ENCODE measurements around the gene DTX2. TPM values are rescaled to one million over a fixed set of nuclear protein-coding genes. Genes with fewer than 3 reads are reported as not detected.
A peak's percentile ranks its signal among the peaks of the same experiment; 100 is the strongest.
"Not testable (repeated sequence)": the region's sequence is repeated elsewhere in the genome, so short reads cannot be mapped to it uniquely, and the experiment has no call there.

DTX2 gene
- polyA plus RNA-seq (2013, experiment 1 of 2) = 18.1 TPM
- polyA plus RNA-seq (2013, experiment 2 of 2) = 18.4 TPM

DNA sequence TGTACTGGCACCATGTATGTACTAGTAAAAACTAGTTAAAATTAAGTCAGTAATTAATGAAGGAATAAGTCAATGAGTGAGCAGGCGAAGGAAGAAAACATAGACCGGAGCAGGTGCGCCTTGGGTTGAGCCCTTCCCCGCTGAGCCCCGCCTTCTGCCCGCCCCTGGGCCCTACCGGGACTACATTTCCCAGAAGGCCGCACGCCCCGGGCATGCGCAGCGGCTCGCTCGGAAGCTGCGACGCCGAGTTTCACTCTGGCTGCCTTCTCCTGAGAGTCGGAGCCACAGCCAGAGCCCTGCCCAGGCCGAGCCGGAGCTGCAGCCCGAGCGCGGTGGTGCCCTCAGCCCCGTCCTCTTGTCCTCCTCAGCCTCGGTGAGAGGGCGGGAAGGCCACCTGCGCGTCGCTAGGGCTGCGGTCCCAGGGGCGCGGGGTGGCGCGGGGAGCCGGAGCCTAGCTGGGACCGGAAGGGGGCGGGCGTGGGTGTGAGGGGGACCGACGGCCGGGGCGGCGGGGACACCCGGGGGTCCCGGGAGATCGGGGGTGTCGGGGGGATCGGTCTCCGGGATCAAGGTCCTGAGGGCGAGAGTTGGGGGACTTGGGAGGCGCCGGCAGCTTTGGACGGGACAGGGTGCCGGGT is at the start of gene DTX2:
DTX2 (plus strand) TSS at position 246 of the 638 bp plus-strand sequence. CDS start 18,801 bp downstream, outside the sequence.
- H4K5ac ChIP-seq (ENCODE audit: low read length); H2BK5ac ChIP-seq (ENCODE audit: low read length); H3K4me2 ChIP-seq (ENCODE audit: low read length); H3K23ac ChIP-seq (ENCODE audit: low read length); H3K79me2 ChIP-seq (ENCODE audit: control insufficient read depth, insufficient read depth, low read length); H3K4me1 ChIP-seq (ENCODE audit: control insufficient read depth, low read depth, low read length); H3K9ac ChIP-seq (ENCODE audit: low read length); DNase-seq; H4K8ac ChIP-seq (ENCODE audit: low read depth, low read length); H3K27ac ChIP-seq (ENCODE audit: low read depth, low read length); H3K79me1 ChIP-seq (ENCODE audit: low read length); H3K18ac ChIP-seq (ENCODE audit: low read length); H2BK120ac ChIP-seq (ENCODE audit: low read depth, low read length); H3K36me3 ChIP-seq (ENCODE audit: control insufficient read depth, insufficient read depth, low read length); H3K27me3 ChIP-seq (ENCODE audit: insufficient read depth, low read length, poor library complexity); H3K4me3 ChIP-seq (ENCODE audit: low read length); H2BK15ac ChIP-seq (replicated peaks; ENCODE audit: low read depth); H2AK5ac ChIP-seq (ENCODE audit: low read length); H3K4ac ChIP-seq (ENCODE audit: low read depth, low read length): not testable (repeated sequence)
- no CpG with 5 or more reads among the region's 54 CpGs for WGBS (ENCODE audit: extremely low coverage, insufficient coverage, low lambda C conversion rate)
- peak within 1 kb of the TSS; percentile 60 for H3K56ac ChIP-seq (ENCODE audit: low read length)

DNA sequence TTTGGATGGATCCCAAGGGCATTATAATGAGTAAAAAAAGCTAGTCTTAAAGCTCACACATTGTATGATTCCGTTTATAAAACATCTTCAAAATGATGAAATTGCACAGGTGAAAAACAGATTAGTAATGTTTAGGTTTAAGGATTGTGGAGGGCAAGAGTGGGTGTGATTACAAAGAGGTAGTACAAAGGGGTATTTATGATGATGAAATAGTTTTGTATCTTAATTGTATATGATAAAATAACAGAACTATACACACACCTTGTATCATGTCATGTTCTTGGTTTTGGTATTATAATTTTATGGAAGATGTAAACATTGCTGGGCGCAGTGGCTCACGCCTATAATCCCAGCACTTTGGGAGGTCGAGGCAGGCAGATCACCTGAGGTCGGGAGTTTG is 49.3 kb upstream of the DTX2 start:
- WGBS (ENCODE audit: extremely low coverage, insufficient coverage, low lambda C conversion rate) = no CpG with 5 or more reads among the region's 5 CpGs
- H3K23ac ChIP-seq (ENCODE audit: low read length) = no peak overlapping the region

DNA sequence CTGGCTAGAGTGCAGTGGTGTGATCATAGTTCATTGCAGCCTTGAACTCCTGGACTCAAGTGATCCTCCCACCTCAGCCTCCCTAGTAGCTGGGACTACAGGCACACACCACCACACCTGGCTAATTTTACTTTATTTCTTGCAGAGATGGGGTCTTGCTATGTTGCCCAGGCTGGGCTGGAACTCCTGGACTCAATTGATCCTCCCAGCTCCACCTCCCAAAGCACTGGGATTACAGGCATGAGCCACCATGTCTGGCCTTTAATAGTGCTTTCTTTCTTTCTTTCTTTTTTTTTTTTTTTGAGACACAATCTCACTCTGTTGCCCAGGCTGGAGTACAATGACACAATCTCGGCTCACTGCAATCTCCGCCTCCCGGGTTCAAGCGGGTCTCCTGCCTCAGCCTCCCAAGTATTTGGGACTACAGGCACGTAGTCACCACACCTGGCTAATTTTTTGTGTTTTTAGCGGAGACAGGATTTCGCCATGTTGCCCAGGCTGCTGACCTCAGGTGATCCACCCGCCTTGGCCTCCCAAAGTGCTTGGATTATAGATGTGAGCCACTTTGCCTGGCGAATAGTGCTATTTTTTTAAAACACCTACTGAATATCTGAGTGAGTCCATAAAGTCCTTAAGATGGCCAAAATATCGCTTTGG is 43.7 kb upstream of the DTX2 start:
- H3K4me2 ChIP-seq (ENCODE audit: low read length); H3K4ac ChIP-seq (ENCODE audit: low read depth, low read length); H3K4me3 ChIP-seq (ENCODE audit: low read length); H3K23ac ChIP-seq (ENCODE audit: low read length); H4K5ac ChIP-seq (ENCODE audit: low read length); H3K4me1 ChIP-seq (ENCODE audit: control insufficient read depth, low read depth, low read length); H3K27ac ChIP-seq (ENCODE audit: low read depth, low read length); H2BK15ac ChIP-seq (replicated peaks; ENCODE audit: low read depth); H3K9ac ChIP-seq (ENCODE audit: low read length); DNase-seq; H3K56ac ChIP-seq (ENCODE audit: low read length); H2AK5ac ChIP-seq (ENCODE audit: low read length); H3K79me1 ChIP-seq (ENCODE audit: low read length); H3K36me3 ChIP-seq (ENCODE audit: control insufficient read depth, insufficient read depth, low read length); H3K79me2 ChIP-seq (ENCODE audit: control insufficient read depth, insufficient read depth, low read length); H3K18ac ChIP-seq (ENCODE audit: low read length); H4K8ac ChIP-seq (ENCODE audit: low read depth, low read length); H2BK5ac ChIP-seq (ENCODE audit: low read length); H2BK120ac ChIP-seq (ENCODE audit: low read depth, low read length); H3K27me3 ChIP-seq (ENCODE audit: insufficient read depth, low read length, poor library complexity): not testable (repeated sequence)
- no CpG with 5 or more reads among the region's 10 CpGs for WGBS (ENCODE audit: extremely low coverage, insufficient coverage, low lambda C conversion rate)

More for the DNA sequence above, 49.3 kb upstream of the DTX2 start:
- no peak overlapping the region for H2BK15ac ChIP-seq (replicated peaks; ENCODE audit: low read depth)
- H3K9ac ChIP-seq (ENCODE audit: low read length) = no peak overlapping the region
- H2BK120ac ChIP-seq (ENCODE audit: low read depth, low read length) = no peak overlapping the region
- DNase-seq = no peak
- no peak overlapping the region for H2AK5ac ChIP-seq (ENCODE audit: low read length)
- no peak overlapping the region for H3K4me2 ChIP-seq (ENCODE audit: low read length)
- H3K4ac ChIP-seq (ENCODE audit: low read depth, low read length) = no peak overlapping the region
- H3K79me2 ChIP-seq (ENCODE audit: control insufficient read depth, insufficient read depth, low read length) = no peaks in the 10 kb centered on the region
- no peak overlapping the region for H4K8ac ChIP-seq (ENCODE audit: low read depth, low read length)
- H3K56ac ChIP-seq (ENCODE audit: low read length) = no peak overlapping the region
- no peak overlapping the region for H3K18ac ChIP-seq (ENCODE audit: low read length)
- no peak overlapping the region for H3K4me3 ChIP-seq (ENCODE audit: low read length)
- no peak overlapping the region for H3K27ac ChIP-seq (ENCODE audit: low read depth, low read length)
- H3K79me1 ChIP-seq (ENCODE audit: low read length) = no peaks in the 10 kb centered on the region
- H4K5ac ChIP-seq (ENCODE audit: low read length) = no peak overlapping the region
- no peaks in the 10 kb centered on the region for H3K27me3 ChIP-seq (ENCODE audit: insufficient read depth, low read length, poor library complexity)
- H2BK5ac ChIP-seq (ENCODE audit: low read length) = no peak overlapping the region
- H3K4me1 ChIP-seq (ENCODE audit: control insufficient read depth, low read depth, low read length) = no peaks in the 10 kb centered on the region
- no peaks in the 10 kb centered on the region for H3K36me3 ChIP-seq (ENCODE audit: control insufficient read depth, insufficient read depth, low read length)

- not testable (repeated sequence) for H3K27ac ChIP-seq (ENCODE audit: low read depth, low read length); H3K4me1 ChIP-seq (ENCODE audit: control insufficient read depth, low read depth, low read length); H3K36me3 ChIP-seq (ENCODE audit: control insufficient read depth, insufficient read depth, low read length); H3K79me2 ChIP-seq (ENCODE audit: control insufficient read depth, insufficient read depth, low read length); H3K23ac ChIP-seq (ENCODE audit: low read length); H2AK5ac ChIP-seq (ENCODE audit: low read length); H3K56ac ChIP-seq (ENCODE audit: low read length); H4K5ac ChIP-seq (ENCODE audit: low read length); H3K9ac ChIP-seq (ENCODE audit: low read length); H3K79me1 ChIP-seq (ENCODE audit: low read length); H3K27me3 ChIP-seq (ENCODE audit: insufficient read depth, low read length, poor library complexity); H3K18ac ChIP-seq (ENCODE audit: low read length); H3K4me3 ChIP-seq (ENCODE audit: low read length); H2BK5ac ChIP-seq (ENCODE audit: low read length); H2BK15ac ChIP-seq (replicated peaks; ENCODE audit: low read depth); H3K4me2 ChIP-seq (ENCODE audit: low read length); H2BK120ac ChIP-seq (ENCODE audit: low read depth, low read length); H3K4ac ChIP-seq (ENCODE audit: low read depth, low read length); H4K8ac ChIP-seq (ENCODE audit: low read depth, low read length)
- WGBS (ENCODE audit: extremely low coverage, insufficient coverage, low lambda C conversion rate) = no CpG with 5 or more reads among the region's 6 CpGs
- DNase-seq = peak; percentile 85
These were observed 40.4 kb upstream of the DTX2 start for GRCh38 chr7:76421097-76421496.

DNA sequence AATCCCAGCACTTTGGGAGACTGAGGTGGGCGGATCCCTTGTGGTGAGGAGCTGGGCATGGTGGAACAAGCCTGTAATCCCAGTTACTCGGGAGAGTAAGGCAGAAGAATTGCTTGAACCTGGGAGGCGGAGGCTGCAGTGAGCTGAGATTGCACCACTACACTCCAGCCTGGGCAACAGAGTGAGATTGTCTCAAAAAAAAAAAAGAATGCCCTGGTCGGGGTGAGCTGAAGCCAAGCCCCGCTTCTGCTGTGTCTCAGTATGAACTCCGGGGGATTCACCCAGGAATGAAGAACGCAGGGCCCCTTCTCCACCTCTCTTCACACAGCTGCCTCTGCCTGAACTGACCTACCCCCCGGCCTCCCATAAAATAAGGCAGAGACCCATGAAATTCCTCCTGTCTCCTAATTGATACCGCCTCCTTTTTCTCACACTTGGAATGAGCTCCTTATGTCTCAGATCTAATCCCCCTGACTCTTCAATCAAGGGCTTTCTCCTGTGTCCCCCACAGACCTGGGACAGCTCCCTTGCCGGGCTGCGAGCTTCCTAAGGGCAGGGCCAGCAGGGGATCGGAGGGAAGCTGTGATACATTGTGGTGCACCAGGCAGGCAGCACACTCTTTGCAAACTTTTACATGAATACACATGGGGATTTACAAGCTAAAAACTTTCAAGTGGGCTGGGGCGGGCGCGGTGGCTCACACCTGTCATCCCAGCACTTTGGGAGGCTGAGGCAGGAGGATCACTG is 37.7 kb upstream of the DTX2 start:
- H2AK5ac ChIP-seq (ENCODE audit: low read length) = no peak overlapping the region
- H3K79me1 ChIP-seq (ENCODE audit: low read length) = no peaks in the 10 kb centered on the region
- H3K23ac ChIP-seq (ENCODE audit: low read length) = no peak overlapping the region
- H3K36me3 ChIP-seq (ENCODE audit: control insufficient read depth, insufficient read depth, low read length) = no peaks in the 10 kb centered on the region
- H2BK120ac ChIP-seq (ENCODE audit: low read depth, low read length) = no peak overlapping the region
- H3K4me2 ChIP-seq (ENCODE audit: low read length) = no peak overlapping the region
- H3K4me3 ChIP-seq (ENCODE audit: low read length) = no peak overlapping the region
- H4K8ac ChIP-seq (ENCODE audit: low read depth, low read length) = no peak overlapping the region
- H3K56ac ChIP-seq (ENCODE audit: low read length) = no peak overlapping the region
- H3K27ac ChIP-seq (ENCODE audit: low read depth, low read length) = no peak overlapping the region
- H2BK5ac ChIP-seq (ENCODE audit: low read length) = no peak overlapping the region
- no peak overlapping the region for H4K5ac ChIP-seq (ENCODE audit: low read length)
- no CpG with 5 or more reads among the region's 15 CpGs for WGBS (ENCODE audit: extremely low coverage, insufficient coverage, low lambda C conversion rate)
- DNase-seq = peak; percentile 62
- no peaks in the 10 kb centered on the region for H3K79me2 ChIP-seq (ENCODE audit: control insufficient read depth, insufficient read depth, low read length)
- no peaks in the 10 kb centered on the region for H3K4me1 ChIP-seq (ENCODE audit: control insufficient read depth, low read depth, low read length)
- H2BK15ac ChIP-seq (replicated peaks; ENCODE audit: low read depth) = no peak overlapping the region
- no peaks in the 10 kb centered on the region for H3K27me3 ChIP-seq (ENCODE audit: insufficient read depth, low read length, poor library complexity)
- no peak overlapping the region for H3K18ac ChIP-seq (ENCODE audit: low read length)
- H3K9ac ChIP-seq (ENCODE audit: low read length) = no peak overlapping the region
- H3K4ac ChIP-seq (ENCODE audit: low read depth, low read length) = no peak overlapping the region
